Lower leg skin (tissue), 4 donors: Measurements from ENCODE around the gene LARP1. TPM values are rescaled to one million over a fixed set of nuclear protein-coding genes. Genes with fewer than 3 reads are reported as not detected.

Experiments used
- DNase-seq, 2 donors: peaks; one replicate each; pipeline ENCODE4 v3.0.0-alpha.2; 2019; ENCODE audit warnings: low spot score in 2 of 2
- H3K4me3 ChIP-seq: fragments of 200-600 bp; sonication (generic); 2 replicates; pipeline ENCODE4 v1.5.1; 2017; ENCODE audit warnings: mild to moderate bottlenecking, low read depth; ENCODE audit not compliant: poor library complexity, severe bottlenecking
- POLR2A ChIP-seq, 2 donors: fragments of 450-650 bp; IDR thresholded peaks; one replicate each; pipeline ENCODE4 v1.6.1; 2016 to 2017; ENCODE audit warnings: antibody characterized with exemption in 2 of 2, mild to moderate bottlenecking in 1 of 2, moderate library complexity in 1 of 2
- WGBS, 2 donors: methylation state at CpG; one replicate each; pipeline ENCODE4 v1.1.5; 2018; 5-methylcytosine and 5-hydroxymethylcytosine counted together
- intact Hi-C: fragments of 100-400 bp; cut with DNase I; formaldehyde crosslinking; loops from one replicate; pipeline ENCODE4 v1.15.0; 2023; ENCODE audit warnings: low total_unique reads
- total RNA-seq, 4 donors: library from RNA; depleted of rRNA; stranded (reverse); fragments of >200 nt; gene quantifications; one replicate each; pipeline ENCODE4 v1.1.0, GENCODE V29; 2016
- TF ChIP-seq, protein P1 (sequence below), 3 donors: fragments of 450-650 bp; IDR thresholded peaks; one replicate each; pipeline ENCODE4 v1.5.1; 2016; ENCODE audit warnings: antibody characterized with exemption in 3 of 3, mild to moderate bottlenecking in 3 of 3, moderate library complexity in 2 of 3

LARP1 gene
- total RNA-seq, 4 donors from 2014 or later: 96.0 to 115 (median 104) TPM

DNA sequence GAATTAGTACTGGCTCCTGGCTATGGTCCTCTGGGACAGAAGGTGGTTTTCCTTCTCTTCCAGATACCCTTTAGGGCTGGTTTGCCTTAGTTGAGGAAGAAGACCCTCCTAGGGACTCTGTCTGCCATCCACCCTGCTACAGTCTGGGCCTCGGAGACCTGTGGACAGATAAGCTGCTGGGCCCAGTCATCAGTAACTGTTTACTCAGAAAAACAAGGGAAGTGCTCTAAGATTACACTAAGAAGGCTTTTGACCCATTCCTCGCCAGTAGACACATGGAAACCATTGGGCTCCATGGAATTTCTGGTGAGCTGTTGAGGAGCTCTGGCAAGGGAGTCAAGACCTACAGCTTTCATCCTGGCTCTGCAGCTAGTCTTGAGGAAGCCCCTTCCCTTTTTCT lies 31.2 kb downstream of the LARP1 start:
- intact Hi-C loops: no loop called here
- no peak for TF ChIP-seq POLR2A (IDR thresholded peaks at IDR 0.05)
- TF ChIP-seq, protein P1, sequence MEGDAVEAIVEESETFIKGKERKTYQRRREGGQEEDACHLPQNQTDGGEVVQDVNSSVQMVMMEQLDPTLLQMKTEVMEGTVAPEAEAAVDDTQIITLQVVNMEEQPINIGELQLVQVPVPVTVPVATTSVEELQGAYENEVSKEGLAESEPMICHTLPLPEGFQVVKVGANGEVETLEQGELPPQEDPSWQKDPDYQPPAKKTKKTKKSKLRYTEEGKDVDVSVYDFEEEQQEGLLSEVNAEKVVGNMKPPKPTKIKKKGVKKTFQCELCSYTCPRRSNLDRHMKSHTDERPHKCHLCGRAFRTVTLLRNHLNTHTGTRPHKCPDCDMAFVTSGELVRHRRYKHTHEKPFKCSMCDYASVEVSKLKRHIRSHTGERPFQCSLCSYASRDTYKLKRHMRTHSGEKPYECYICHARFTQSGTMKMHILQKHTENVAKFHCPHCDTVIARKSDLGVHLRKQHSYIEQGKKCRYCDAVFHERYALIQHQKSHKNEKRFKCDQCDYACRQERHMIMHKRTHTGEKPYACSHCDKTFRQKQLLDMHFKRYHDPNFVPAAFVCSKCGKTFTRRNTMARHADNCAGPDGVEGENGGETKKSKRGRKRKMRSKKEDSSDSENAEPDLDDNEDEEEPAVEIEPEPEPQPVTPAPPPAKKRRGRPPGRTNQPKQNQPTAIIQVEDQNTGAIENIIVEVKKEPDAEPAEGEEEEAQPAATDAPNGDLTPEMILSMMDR (IDR thresholded peaks at IDR 0.05): no peak
- 78 to 91% methylated on average over 2 of the region's 2 CpGs for WGBS, 2 donors
- no peak for DNase-seq
- no peak overlapping the region for H3K4me3 ChIP-seq

DNA sequence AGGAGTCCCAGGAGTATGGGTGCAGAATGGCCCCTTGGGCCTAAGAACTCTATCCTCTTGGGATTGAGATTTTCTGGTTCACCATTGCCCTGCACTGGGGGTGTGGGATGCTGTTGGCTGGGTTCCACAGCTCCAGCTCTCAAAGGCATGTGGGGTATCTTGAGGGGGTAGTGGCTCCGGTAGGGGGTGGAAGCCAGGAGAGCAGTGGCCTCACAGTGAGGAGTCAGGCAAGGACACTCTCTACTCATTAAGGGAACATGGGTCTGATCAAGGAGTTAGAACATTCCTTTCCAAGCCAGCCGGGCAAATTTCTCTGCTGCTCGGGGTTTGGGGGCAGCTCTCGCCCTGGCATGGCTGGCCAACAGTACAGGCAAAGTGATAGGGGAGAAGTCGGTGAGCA lies 33.0 kb downstream of the LARP1 start:
- no peak for DNase-seq
- intact Hi-C loops: no loop called here
- 72 to 74% methylated on average over 5 of the region's 5 CpGs for WGBS, 2 donors
- TF ChIP-seq POLR2A (IDR thresholded peaks at IDR 0.05): no peak
- TF ChIP-seq, protein P1 (IDR thresholded peaks at IDR 0.05): no peak
- no peak overlapping the region for H3K4me3 ChIP-seq

DNA sequence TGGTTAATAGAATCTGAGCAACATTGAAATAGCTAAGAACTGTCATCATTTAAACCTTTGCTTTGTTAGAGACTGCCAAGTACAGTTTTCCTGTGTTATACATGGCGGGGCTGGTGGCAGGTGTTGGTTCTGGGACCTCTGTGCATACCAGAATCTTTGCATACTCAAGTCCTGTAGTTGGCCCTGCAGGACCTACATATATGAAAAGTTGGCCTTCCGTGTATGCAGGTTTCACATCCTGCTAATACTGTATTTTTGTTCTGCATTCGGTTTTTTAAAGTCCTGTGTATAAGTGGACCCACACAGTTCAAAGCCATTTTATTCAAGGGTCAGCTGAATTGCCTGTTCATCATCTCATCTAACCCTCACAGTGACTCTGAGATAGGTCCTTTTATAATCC lies 36.4 kb downstream of the LARP1 start:
- 88 to 91% methylated on average over 3 of the region's 3 CpGs for WGBS, 2 donors
- no peak for DNase-seq
- intact Hi-C loops: no loop called here
- H3K4me3 ChIP-seq: no peak overlapping the region
- no peak for TF ChIP-seq POLR2A (IDR thresholded peaks at IDR 0.05)

DNA sequence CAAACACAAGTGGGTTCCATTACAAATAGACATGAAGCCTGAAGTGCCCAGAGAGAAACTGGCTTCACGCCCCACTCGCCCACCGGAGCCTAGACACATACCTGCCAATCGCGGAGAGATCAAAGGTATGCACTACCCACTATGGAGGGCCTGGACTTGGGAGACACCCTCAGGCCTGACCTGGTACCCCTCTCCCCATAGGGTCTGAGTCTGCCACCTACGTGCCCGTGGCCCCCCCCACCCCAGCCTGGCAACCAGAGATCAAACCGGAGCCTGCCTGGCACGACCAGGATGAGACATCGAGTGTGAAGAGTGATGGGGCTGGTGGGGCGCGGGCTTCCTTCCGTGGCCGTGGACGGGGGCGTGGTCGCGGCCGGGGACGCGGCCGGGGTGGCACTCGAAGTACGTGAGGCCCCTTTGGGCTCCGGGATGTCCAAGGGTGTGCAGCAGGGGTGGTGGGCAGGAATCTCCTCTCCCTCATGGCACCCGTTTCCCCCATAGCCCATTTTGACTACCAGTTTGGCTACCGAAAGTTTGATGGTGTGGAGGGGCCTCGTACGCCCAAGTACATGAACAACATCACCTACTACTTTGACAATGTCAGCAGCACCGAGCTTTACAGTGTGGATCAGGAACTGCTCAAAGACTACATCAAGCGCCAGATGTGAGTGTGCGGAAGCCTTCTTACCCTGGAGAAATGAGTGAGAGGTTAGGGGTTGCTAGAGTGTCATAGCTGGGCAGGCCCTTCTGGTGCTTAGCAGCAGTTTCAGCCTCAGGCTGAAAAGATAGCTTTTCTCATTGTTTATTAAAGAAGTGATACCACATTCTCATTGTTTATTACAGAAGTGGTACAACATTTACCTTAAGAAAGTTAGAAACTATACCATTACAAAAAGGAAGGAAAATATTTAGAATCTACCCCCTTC lies 38.7 kb downstream of the LARP1 start:
- TF ChIP-seq, protein P1 (IDR thresholded peaks at IDR 0.05): no peak
- TF ChIP-seq POLR2A (IDR thresholded peaks at IDR 0.05): no peak
- 94 to 96% methylated on average over 32 of the region's 32 CpGs for WGBS, 2 donors
- intact Hi-C loops: no loop called here
- no peak overlapping the region for H3K4me3 ChIP-seq
- no peak for DNase-seq

DNA sequence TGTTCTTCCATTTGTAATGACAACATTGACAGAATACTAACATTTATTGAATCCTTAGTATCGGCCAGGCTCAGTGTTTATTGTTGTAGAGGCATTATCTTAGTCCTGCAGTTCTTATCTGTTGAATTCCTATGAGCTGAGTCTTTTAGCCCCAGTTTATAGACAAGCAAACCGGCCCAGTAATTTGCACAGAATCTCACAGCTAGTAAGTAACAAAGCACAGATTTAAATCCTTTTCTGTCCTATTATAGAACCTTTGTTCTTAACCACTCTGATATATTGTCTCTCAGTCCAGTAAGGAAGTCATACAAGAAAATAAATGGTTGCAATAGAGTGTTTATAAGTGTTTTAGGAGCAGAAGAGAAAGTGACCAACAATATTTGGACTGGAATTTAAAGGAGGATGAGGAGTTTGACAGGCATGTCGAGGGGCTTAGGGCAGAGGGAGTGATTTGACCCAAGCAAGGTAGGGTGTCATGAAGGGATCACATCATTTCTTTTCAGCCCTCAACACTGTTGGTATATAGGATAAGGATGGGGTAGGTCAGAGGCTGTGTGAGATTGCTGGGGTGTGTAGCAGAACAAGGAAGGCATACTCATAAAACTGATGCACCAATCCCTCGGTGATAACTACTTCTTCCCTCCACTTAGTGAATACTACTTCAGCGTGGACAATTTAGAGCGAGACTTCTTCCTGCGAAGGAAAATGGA lies 39.5 kb downstream of the LARP1 start:
- intact Hi-C loops: no loop called here
- DNase-seq: no peak
- H3K4me3 ChIP-seq: no peak overlapping the region
- 79 to 83% methylated on average over 7 of the region's 7 CpGs for WGBS, 2 donors
- TF ChIP-seq, protein P1 (IDR thresholded peaks at IDR 0.05): no peak
- TF ChIP-seq POLR2A (IDR thresholded peaks at IDR 0.05): no peak

DNA sequence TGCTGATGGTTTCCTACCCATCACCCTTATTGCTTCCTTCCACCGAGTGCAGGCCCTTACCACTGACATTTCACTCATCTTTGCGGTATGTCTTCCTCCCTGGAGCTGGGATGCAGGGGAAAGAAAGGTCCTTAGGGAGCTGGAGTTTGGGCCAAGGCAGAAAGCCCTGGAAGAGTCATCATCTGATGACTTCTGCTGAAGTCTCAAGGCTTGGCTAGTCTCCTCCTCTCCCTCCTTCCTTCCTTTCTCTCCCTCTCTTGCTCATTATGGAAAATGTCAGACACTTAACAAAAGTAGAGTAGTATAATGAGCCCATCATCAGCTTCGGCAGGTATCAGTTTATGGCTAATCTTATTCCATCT lies 40.0 kb downstream of the LARP1 start:
- 73 to 77% methylated on average over 3 of the region's 3 CpGs for WGBS, 2 donors
- TF ChIP-seq POLR2A (IDR thresholded peaks at IDR 0.05): no peak
- TF ChIP-seq, protein P1 (IDR thresholded peaks at IDR 0.05): no peak
- DNase-seq: no peak
- intact Hi-C loops: no loop called here
- no peak overlapping the region for H3K4me3 ChIP-seq
